ENCODE results near the gene DNHD1. TPM values are rescaled to one million over a fixed set of nuclear protein-coding genes. Genes with fewer than 3 reads are reported as not detected.
A peak's percentile ranks its signal among the peaks of the same experiment; 100 is the strongest.

The DNHD1 gene
- total and polyA plus RNA-seq, 2 of the 13 experiments (the other 11 are each of a cell fraction or from before 2014, with no cell fraction given) = 2.7 to 9.3 TPM

DNA sequence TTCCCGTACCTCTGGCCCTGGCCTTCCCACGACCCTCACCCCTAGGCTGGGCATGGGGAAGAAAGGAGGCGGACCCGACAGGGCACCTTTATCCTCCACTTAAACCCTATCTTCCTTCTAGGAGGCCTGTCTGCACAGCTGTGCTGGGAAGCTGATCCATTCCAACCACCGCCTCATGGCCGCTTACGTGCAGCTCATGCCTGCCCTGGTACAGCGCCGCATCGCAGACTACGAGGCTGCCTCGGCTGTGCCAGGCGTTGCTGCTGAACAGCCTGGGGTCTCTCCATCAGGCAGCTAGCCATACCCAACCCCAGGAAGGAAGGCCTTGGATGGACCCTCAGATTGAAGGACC is 15.2 kb upstream of the DNHD1 start (continued):
- TF ChIP-seq, protein P1, sequence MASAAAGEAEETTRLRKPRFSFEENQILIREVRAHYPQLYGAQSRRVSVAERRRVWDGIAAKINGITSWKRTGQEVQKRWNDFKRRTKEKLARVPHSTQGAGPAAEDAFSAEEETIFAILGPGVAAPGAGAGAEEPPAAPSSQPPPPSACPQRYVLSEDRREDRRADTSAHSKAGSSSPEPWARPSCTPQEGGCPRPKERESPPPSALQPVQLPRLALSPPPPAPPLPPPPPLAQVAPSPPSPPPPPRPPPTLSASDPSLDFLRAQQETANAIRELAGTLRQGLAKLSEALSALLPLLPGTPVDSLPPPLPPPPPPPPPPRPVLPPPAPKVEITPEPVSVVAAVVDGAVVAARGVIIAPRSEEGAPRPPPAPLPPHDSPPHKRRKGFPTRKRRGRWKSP (CRISPR knock-in tag; IDR thresholded peaks at IDR 0.05) = no peak
- TF ChIP-seq AGO2 (optimal IDR thresholded peaks at IDR 0.05; ENCODE audit: low read depth, low read length) (peak; percentile 43), CHD2 (IDR thresholded peaks at IDR 0.05; ENCODE audit: low read depth, low read length) (no peak), ZNF460 (CRISPR knock-in tag; IDR thresholded peaks at IDR 0.05; ENCODE audit: borderline replicate concordance) (no peak), STAT5B (CRISPR knock-in tag; IDR thresholded peaks at IDR 0.05) (no peak), ZNF598 (CRISPR knock-in tag; IDR thresholded peaks at IDR 0.05; ENCODE audit: borderline replicate concordance) (no peak), MAFK (conservative IDR thresholded peaks at IDR 0.05 in 1 of 2, IDR thresholded peaks at IDR 0.05 in 1 of 2; ENCODE audit: low read length in 2 of 2) (no peak), NFYB (CRISPR knock-in tag; IDR thresholded peaks at IDR 0.05) (no peak), JUN (CRISPR knock-in tag; IDR thresholded peaks at IDR 0.05) (no peak), GTF2F1 (IDR thresholded peaks at IDR 0.05; ENCODE audit: low read length) (no peak)
- TF ChIP-seq, protein P2, sequence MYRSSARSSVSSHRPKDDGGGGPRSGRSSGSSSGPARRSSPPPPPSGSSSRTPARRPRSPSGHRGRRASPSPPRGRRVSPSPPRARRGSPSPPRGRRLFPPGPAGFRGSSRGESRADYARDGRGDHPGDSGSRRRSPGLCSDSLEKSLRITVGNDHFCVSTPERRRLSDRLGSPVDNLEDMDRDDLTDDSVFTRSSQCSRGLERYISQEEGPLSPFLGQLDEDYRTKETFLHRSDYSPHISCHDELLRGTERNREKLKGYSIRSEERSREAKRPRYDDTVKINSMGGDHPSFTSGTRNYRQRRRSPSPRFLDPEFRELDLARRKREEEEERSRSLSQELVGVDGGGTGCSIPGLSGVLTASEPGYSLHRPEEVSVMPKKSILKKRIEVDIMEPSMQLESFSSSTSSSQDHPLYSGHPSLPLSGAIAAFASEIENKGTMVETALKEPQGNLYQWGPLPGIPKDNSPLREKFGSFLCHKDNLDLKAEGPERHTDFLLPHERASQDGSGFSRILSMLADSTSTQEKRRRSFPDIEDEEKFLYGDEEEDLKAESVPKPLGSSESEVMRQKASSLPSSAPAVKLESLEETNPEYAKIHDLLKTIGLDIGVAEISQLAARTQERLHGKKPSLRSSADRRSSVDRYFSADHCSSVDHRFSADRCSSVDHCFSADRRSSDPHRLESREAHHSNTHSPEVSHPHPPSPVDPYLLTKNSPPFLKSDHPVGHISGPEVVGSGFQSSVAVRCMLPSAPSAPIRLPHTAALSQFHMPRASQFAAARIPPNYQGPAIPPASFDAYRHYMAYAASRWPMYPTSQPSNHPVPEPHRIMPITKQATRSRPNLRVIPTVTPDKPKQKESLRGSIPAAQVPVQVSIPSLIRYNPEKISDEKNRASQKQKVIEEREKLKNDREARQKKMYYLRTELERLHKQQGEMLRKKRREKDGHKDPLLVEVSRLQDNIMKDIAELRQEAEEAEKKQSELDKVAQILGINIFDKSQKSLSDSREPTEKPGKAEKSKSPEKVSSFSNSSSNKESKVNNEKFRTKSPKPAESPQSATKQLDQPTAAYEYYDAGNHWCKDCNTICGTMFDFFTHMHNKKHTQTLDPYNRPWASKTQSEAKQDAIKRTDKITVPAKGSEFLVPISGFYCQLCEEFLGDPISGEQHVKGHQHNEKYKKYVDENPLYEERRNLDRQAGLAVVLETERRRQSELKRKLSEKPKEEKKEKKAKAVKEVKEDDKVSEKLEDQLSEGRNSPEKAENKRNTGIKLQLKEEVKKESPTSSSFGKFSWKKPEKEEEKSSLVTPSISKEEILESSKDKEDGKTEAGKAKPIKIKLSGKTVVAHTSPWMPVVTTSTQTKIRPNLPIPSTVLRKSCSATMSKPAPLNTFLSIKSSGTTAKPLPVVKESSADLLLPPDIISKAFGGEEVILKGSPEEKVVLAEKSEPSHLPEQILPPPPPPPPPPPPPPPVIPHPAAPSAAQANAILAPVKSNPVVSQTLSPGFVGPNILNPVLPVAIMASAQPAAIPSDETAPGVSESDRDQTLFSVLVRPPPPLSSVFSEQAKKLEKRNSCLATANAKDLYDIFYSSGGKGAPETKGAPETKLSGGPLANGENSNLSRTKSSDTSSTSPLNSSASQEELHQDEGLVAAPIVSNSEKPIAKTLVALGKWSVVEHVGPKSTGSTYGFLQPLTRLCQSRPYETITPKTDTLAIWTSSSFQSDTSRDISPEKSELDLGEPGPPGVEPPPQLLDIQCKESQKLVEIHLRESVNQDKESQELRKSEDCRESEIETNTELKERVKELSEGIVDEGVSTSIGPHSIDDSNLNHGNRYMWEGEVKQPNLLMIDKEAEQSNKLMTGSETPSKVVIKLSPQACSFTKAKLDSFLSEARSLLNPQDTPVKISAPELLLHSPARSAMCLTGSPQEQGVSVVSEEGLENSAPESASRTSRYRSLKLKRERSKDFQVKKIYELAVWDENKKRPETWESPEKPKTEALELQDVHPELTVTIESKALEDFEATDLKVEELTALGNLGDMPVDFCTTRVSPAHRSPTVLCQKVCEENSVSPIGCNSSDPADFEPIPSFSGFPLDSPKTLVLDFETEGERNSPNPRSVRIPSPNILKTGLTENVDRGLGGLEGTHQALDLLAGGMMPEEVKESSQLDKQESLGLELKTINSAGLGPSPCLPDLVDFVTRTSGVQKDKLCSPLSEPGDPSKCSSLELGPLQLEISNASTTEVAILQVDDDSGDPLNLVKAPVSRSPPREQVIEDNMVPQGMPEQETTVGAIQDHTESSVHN (CRISPR knock-in tag; IDR thresholded peaks at IDR 0.05) = no peak
- TF ChIP-seq, protein P3, sequence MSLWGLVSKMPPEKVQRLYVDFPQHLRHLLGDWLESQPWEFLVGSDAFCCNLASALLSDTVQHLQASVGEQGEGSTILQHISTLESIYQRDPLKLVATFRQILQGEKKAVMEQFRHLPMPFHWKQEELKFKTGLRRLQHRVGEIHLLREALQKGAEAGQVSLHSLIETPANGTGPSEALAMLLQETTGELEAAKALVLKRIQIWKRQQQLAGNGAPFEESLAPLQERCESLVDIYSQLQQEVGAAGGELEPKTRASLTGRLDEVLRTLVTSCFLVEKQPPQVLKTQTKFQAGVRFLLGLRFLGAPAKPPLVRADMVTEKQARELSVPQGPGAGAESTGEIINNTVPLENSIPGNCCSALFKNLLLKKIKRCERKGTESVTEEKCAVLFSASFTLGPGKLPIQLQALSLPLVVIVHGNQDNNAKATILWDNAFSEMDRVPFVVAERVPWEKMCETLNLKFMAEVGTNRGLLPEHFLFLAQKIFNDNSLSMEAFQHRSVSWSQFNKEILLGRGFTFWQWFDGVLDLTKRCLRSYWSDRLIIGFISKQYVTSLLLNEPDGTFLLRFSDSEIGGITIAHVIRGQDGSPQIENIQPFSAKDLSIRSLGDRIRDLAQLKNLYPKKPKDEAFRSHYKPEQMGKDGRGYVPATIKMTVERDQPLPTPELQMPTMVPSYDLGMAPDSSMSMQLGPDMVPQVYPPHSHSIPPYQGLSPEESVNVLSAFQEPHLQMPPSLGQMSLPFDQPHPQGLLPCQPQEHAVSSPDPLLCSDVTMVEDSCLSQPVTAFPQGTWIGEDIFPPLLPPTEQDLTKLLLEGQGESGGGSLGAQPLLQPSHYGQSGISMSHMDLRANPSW (CRISPR knock-in tag; IDR thresholded peaks at IDR 0.05; ENCODE audit: borderline replicate concordance) = no peak
- TF ChIP-seq, protein P4, sequence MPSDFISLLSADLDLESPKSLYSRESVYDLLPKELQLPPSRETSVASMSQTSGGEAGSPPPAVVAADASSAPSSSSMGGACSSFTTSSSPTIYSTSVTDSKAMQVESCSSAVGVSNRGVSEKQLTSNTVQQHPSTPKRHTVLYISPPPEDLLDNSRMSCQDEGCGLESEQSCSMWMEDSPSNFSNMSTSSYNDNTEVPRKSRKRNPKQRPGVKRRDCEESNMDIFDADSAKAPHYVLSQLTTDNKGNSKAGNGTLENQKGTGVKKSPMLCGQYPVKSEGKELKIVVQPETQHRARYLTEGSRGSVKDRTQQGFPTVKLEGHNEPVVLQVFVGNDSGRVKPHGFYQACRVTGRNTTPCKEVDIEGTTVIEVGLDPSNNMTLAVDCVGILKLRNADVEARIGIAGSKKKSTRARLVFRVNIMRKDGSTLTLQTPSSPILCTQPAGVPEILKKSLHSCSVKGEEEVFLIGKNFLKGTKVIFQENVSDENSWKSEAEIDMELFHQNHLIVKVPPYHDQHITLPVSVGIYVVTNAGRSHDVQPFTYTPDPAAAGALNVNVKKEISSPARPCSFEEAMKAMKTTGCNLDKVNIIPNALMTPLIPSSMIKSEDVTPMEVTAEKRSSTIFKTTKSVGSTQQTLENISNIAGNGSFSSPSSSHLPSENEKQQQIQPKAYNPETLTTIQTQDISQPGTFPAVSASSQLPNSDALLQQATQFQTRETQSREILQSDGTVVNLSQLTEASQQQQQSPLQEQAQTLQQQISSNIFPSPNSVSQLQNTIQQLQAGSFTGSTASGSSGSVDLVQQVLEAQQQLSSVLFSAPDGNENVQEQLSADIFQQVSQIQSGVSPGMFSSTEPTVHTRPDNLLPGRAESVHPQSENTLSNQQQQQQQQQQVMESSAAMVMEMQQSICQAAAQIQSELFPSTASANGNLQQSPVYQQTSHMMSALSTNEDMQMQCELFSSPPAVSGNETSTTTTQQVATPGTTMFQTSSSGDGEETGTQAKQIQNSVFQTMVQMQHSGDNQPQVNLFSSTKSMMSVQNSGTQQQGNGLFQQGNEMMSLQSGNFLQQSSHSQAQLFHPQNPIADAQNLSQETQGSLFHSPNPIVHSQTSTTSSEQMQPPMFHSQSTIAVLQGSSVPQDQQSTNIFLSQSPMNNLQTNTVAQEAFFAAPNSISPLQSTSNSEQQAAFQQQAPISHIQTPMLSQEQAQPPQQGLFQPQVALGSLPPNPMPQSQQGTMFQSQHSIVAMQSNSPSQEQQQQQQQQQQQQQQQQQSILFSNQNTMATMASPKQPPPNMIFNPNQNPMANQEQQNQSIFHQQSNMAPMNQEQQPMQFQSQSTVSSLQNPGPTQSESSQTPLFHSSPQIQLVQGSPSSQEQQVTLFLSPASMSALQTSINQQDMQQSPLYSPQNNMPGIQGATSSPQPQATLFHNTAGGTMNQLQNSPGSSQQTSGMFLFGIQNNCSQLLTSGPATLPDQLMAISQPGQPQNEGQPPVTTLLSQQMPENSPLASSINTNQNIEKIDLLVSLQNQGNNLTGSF (CRISPR knock-in tag; IDR thresholded peaks at IDR 0.05) = no peak

Measured in HepG2 (cell line).